Activated CD4-positive, alpha-beta T cell treated with anti-CD3 and anti-CD28 coated beads, Interleukin-2, amount 50 U/mL, for 48 hours (primary cell): ENCODE results near the gene SLC39A11.
"Not testable (repeated sequence)": the region's sequence is repeated elsewhere in the genome, so short reads cannot be mapped to it uniquely, and the experiment has no call there.

Experiments used
- DNase-seq, 2 experiments: peaks; one replicate each; pipeline ENCODE4 v3.0.0-alpha.2; 2020

The SLC39A11 gene

DNA sequence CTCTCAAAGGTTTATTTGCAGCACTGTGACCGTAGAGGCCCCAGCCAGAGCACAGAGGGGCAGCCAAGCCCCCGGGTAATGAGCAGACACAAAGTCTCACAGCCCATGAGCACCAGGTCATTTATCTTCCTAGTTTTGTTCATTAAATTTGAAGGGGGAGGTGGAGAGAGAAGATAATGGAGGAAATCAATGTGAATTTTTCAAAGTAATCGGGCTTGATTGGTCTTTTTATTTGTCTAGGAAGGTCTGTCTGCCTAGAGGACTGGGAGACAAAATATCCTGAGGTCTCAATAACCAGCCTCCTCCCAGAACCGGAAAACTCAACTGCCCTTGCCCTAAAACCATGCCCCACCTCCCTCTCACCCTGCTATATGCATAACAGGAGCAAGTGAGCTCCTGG is 189.0 kb downstream of the SLC39A11 start:
- no peak for DNase-seq

DNA sequence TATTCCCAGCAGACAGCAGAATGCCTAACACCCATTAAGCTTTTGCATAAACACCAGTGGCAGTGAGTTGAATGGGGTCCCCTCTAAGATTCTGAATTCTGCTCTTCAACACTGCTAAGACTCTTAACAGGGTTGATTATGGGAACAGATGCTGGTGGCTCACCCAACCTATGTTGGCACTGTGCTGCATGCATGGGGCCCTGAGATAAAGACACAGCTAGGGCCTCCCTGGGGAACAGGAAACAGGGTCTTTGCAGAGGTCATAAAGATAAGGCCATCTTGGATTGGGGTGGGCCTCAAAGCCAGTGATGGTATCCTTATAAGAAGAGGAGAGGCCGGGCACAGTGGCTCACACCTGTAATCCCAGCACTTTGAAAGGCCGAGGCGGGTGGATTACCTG is 190.8 kb downstream of the SLC39A11 start:
- no peak for DNase-seq

DNA sequence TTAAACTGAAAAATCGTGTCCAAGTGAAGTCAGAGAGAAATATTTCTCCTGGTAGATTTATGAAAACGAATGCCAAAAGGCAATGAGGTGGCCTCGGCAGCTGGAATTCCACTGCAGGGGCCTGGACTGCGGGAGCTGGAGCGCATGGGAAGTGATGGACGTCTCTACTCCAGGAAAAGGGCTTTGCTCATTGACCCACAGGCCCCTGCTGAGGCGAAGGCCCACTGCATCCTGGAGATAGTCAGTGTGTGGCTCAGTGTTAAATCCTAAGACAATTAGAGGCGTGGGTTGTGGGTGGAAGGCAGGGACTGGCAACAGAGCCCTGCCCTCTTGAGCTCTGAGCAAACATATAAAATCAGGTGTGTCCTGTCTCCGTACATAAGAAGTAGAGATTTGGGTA is 191.4 kb downstream of the SLC39A11 start:
- DNase-seq = no peak

DNA sequence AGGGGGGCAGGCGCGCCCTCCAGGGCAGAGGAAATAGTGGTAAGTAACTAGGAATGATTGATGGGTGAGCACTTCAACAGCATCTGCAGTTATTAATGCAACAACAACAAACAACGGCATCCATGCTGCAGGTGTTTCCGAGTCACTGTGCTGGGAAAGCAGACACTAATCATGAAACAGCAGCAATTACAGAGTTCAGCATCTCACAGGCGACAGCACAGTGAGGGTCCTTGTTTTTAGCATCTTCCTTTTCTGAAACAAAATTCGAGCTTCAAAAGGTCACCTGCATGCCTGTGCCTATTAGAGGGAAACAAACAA is 191.9 kb downstream of the SLC39A11 start:
- no peak for DNase-seq

DNA sequence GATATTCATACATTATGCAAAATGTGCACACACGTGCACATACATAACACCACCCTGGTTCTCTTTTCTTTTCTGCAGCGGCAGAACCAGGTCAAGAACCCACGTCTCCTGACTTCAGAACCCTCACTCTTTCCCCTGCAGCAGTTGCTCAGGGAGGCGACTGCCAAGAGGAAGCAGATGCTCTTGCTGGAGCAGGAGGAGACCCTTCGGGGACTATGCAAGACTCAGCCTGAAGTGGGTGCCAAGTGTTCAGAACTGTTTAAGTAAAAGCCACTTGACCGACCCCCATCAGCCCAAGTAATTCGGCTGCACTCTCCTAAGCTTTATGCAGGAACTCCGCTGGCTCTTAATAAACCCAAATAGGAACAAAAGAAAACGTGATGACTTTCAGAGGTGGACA is 193.8 kb downstream of the SLC39A11 start:
- DNase-seq = no peak

DNA sequence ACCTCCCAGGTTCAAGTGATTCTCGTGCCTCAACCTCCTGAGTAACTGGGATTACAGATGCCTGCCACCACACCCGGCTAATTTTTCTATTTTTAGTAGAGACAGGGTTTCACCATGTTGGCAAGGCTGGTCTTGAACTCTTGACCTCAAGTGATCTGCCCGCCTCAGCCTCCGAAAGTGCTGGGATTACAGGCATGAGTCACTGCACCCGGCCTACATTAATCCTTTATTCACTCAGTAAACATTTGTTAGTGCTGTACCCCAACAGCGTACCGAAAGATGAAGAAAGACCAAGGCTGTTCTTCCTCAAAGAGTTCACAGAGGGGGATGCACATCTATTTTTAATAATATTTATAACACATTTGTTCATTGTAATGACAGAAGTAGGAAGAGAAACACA is 196.2 kb downstream of the SLC39A11 start:
- DNase-seq = not testable (repeated sequence)

DNA sequence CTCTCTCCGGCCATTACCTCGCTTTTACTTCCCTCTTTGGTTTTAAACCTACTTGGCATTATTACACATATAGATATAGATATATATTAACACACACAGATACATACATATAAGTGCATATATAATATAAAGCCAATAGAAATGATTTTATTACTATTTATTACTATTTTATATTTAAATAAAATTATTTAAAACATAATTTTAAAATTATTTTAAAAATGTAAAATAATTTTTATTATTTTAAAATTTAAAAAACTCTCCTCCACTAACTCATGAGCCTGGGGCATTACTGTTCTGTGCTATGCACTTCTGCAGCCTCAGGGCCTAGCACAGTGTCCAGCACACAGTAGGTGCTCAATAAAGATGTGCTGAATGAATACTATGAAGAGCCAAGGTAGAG is 200.9 kb downstream of the SLC39A11 start:
- no peak for DNase-seq

DNA sequence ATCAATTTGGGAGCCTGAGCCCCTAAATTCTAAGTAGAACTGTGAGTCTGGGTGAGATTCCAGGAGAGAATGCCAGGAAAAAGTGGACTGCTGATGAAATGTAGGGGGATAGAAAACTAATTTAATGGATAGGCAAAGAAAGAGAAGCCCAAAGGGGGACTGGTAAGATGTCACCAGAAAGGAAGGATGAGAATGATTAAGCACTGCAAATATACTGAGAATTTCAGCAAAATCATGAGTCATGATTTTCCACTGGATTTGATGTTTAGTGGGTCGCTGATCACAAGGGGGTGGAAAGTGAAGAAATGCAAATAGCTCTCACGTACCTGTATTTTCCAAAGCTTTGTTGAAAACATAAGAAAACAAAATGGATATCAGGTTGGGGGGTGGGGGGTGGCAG is 201.8 kb downstream of the SLC39A11 start:
- no peak for DNase-seq

DNA sequence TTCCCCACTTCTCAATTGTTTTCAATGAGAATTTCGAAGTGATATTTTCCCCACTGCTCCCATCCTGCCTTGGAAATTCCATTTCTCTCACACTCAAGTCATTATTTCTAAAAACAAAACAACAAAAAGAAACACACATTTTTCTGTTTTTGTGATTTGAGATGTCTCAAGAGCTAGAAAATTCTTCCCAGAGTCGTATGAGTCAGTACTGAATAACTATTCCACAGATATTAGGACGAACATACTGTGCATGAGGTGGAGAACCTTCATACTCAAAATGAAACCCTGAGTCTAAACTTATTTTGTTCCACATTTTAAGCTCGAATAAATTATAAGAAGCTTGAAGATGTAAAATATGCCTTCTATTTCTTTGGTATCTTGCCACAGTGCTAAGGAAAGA is 204.6 kb downstream of the SLC39A11 start:
- DNase-seq = no peak

DNA sequence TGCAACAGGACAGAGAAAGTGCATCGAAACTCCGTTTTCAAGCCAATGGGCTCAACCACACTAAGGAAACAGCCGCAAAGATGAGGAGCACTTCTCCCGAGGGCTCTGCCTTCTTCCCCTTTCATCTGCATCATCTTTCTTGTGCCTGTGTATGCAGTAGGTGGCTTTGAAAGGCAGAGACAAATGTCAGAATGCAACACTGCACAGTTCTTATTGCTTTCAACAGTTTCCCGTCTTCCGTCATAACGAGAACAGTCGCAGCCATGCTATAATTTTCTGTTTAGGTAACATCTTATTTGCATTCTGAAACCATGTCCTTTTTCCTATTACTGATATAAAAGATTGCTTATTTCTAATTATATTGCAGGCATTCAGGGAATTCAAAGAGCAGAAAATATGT is 205.2 kb downstream of the SLC39A11 start:
- no peak for DNase-seq

DNA sequence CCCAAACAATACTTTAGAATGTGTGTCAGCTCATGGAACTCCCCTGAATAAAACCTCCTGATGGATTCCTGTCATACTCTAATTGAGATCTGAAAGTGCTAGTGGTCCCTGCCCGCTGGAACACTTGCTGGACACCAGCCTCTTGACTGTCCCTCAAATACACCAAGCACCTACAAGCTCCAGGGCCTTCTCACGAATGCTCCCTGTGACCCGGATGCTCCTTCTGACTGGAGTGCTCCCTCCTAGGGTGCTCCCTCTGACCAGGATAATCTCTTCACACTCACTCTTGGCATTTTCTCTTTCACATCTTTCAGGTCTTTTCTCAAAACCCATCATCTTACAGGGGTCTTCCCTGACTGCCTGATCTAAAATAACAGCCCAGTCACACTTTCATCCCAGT is 205.9 kb downstream of the SLC39A11 start:
- DNase-seq = no peak

DNA sequence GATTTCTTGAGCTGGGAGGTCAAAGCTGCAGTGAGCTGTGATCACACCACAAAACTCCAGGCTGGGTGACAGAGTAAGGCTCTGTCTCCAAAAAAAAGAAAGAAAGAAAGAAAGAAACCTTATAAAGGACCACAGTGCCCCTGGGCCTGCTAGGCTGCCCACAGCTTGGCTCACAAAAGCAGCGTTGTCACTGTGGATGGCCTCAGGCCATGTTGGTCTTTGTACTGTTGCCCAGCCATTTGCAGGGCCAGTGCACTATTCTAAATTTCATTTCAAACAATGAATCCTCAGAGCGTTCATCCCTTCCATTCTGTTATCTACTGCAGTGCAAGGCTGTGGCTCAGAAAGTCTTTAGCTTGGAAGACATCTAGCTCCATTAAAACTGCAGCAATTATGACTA is 208.4 kb downstream of the SLC39A11 start:
- no peak for DNase-seq

DNA sequence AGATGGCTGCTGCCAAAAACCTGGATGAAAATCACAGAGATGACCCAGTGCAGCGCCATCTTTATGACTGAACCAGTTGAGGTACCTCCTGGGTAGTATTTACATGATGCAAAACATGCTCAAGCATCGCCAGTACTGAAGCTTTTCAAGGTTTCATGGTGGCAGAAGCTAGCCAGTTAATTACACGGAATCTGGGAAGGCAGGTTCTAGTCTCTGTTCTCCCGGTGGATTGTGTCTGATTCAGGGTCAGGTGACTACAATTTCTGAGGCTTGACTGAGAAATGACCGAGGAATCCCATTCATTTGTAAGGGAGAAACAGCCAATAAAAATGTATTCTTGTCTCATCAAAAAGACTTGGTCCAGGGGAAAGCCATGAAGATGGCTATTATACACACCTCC is 209.1 kb downstream of the SLC39A11 start:
- DNase-seq = no peak

DNA sequence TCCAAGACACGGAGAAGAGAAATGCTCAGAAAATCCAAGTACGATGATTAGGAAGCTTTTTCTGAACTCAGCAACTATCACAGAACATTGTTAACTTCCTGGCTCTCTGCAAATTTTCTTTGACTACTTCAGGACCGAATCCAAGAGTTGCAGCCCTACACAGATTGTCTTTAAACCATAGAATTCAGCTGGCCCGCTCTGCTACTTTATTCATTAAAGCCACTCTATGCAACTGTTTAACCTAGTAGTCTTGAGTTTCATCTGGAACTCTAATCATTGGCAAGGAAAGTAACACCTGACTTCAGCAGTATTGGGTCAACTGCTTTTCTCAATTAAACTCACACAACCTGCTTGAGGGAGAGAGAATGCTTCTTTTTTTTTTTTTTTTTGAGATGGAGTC is 210.1 kb downstream of the SLC39A11 start:
- no peak for DNase-seq

DNA sequence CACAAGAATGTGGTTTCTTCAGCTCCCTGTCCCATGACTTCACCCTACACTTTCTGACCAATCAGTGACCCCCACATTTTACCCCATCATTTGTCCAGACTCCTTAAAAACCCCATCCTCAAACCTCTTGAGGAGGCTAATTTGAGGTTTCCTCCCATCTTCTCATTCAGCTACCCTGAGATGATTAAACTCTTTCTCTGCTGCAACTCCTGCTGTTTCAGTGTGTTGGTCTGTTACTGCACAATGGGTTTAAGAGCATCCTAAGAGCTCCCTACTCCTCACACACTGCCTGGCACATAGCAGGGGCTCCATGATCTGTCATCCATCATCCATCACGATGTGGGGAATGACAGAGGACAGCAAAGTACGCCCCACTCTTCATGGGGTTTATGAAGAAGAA is 212.6 kb downstream of the SLC39A11 start:
- no peak for DNase-seq

DNA sequence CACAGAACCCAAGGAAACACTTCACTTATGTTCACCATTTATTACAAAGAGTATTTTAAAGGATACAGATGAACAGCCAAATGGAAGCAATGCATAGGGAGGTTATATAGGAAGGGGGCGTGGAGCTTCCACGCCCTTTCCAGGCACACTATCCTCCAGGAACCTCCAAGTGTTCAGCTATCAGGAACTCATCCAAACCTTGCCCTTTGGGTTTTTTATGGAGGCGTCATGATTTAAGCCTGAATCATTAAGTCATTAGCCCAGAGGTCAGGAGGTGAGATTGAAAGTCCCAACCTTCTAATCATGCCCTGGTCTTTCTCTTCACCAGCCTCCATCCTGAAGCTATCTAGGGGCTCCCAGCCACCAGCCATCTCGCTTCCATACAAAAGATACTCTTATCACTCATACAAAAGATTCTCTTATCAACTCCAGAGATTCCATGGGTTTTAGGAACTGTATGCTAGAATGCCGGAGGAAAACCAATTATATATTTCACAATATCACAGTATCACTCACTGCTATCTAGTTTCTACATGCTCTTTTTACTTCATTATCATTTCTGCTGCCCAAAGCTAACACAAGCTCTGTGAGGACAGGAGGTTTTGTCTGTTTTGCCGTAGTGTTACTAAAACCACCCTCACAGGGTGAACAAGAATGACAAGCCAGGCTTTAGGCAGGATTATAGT is 213.4 kb downstream of the SLC39A11 start:
- no peak for DNase-seq

DNA sequence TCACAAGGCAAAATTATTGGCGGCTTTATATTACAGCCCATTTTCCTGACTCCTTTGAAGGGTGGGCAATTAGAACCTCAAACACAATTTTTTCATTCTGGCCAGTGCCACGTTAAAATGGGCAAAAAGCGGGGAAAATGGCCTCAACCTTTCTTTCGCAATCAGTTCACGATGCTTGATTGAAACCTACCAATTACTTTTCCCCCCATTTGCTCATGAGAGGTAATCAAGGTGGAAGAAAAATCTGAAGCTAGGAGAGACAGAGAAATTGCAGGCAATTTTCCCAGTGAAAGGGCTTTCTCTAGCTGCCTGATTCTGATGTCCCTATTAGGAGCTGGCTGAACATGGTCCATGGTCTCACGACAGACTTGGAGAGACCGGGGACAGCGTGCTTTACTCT is 215.1 kb downstream of the SLC39A11 start:
- no peak for DNase-seq

DNA sequence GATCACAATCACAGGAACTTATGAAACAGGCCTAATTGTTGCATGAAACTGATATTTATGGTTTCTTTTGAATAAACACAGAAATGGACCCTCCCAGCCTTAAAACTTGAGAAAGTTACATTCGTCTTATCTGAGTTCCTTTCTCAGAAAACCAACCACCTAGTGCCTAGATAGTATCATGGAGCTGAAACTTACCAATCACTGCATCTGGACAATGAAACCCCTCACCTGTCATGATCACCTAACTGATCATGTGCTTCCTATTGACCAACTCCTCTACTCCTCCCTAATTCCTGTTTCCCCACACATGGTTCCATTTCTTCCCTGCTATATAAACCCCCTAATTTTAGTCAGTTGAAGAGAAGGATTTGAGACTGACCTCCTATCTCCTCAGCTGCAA is 216.1 kb downstream of the SLC39A11 start:
- DNase-seq = no peak

DNA sequence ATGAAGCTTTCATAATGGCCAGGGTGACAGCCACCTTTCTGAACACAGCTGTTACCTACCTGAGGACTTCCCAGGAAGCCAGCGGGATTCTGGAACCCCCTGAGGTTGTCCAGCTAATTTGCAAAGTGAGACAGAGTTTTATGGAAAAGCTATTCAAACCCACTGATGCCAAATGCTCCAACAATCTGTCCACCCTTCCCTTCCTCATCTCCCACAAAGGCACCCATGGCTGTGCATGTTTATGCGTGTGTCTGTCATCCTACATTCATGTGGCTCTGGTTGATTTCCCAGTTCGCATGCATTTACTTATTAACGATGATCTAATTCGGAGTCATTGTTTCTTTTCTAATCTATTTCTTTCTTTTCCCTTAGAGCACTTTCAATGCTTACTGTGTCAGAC is 217.1 kb downstream of the SLC39A11 start:
- DNase-seq = no peak

DNA sequence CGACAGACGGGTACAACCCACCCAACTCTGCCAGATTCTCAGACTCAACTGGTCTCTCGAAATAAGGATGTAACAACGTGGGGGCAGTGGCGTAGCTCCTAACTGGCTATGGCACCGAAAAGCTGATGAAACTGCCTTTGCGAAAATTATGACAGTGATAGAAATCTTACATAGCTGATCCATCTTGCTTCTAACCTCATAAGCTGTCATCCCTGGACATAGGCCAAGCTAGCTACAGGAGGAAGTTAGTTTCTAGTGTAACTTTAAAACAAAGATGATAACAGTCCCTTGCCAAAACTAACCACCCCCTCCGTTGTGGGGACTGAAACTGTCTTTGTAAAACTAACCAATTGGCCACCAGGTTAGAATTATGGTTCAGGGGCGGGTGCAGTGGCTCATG is 220.1 kb downstream of the SLC39A11 start:
- no peak for DNase-seq

DNA sequence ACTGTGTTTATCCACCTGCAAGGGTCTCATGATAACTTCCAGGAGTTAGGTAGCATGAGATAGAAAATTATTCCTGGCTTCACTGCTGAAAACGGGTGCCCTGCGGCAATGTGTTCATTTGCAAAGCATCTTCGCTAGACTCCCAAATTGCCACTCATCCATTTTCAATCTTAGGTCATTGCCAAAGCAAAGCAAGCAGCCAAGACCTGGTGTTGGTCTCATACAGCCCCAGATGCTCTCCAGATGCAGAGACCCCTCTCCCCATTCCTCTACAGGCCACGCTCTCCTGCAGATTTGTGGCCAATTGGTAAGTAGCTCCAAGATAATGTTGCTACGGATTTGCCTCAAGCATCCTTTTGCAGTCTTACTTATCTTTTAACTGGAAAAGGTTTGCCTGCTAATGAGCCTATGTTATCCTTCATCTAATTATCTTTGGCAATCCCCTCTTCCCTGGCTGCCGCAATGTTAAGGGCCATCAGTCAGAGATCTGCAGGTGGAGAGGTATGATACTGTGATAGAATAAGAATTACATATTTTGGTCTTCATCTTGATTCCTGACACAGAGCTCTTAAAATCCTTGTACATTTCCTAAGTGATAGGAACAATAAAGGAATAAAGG is 222.0 kb downstream of the SLC39A11 start:
- no peak for DNase-seq

DNA sequence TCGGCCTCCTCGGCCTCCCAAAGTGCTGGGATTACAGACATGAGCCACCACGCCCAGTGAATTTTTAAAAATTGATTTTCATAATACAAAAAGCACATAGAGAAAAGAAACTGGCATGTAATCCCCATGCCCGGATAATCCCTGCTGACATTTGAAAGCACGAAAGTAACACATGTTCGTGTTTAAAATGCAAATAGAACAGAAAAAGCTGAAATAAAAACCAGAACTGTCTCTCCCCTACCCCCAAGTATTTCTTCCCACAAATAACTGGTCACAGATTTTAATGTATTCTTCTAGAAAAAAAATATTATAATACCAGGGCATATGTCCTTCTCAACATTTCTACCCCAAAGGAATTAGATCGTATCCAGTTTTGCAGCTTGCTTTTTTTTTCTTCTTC is 222.9 kb downstream of the SLC39A11 start:
- DNase-seq = no peak

DNA sequence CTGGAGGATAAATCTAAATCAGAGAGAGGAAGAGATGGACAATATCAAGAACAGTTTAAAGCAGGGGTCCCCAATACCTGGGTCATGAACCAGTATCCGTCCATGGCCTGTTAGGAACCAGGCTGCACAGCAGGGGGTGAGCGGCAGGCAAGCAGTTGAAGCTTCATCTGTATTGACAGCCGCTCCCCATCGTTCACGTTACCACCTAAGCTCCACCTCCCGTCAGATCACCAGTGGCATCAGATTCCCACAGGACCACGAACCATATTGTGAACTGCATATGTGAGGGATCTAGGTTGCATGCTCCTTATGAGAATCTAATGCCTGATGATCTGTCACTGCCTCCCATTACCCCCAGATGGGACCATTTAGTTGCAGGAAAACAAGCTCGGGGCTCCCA is 226.5 kb downstream of the SLC39A11 start:
- DNase-seq = no peak

DNA sequence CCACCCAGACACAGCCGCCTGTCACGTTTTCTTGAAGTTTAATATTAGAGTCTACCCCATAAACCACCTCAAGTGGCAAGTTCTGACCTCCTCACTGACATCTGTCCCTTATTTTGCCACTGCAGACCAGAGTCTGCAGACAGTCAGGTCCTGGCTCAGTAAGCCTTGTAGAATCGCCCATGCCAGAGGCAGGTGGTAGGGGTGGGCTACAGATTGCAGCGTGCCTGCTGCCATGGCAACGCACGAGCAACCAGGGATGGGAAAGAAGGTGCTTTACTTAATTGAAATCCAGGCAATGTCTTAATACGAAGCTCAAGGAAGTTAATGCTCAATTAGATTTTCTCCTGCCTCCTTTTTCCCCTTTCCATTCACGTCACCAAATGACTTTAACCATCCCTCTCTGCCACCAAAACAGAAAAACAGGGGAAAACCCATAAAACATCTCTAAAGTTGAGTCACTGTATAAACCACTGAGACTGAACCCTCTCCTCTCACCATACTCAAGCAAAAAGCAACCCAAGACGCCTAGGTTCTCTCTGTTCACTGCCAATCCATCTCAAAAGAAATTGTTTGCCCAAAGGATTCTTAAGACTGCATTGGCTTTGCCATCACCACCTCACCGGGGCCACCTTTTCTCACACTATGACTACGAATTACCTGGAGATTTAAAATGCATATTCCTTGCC is 228.8 kb downstream of the SLC39A11 start:
- peak in 1 of 2 experiments; percentile 8 for DNase-seq
